SK-N-MC (cell line): ENCODE data around the gene DSCAML1.

Experiments used
- DNase-seq: peaks from one replicate; pipeline ENCODE4 v3.0.0-alpha.2; 2011; ENCODE audit warnings: low read depth, low spot score
- H3K27ac ChIP-seq: fragments of 200-600 bp; sonication (generic); 2 replicates; pipeline ENCODE4 v1.5.1; 2016; ENCODE audit warnings: mixed run types
- H3K36me3 ChIP-seq: fragments of 200-600 bp; sonication (generic); 2 replicates; pipeline ENCODE4 v1.6.1; 2017; ENCODE audit warnings: antibody characterized with exemption, low read length, mixed read lengths; ENCODE audit not compliant: insufficient read depth
- H3K4me3 ChIP-seq: fragments of 200-600 bp; sonication (generic); 2 replicates; pipeline ENCODE4 v1.5.1; 2016
- H3K9ac ChIP-seq: fragments of 200-600 bp; sonication (generic); 2 replicates; pipeline ENCODE4 v1.8.0; 2017; ENCODE audit warnings: mixed run types, mixed read lengths; ENCODE audit not compliant: insufficient read length
- H3K9me3 ChIP-seq: fragments of 200-600 bp; sonication (generic); 2 replicates; pipeline ENCODE4 v1.6.1; 2017; ENCODE audit warnings: low read depth, mild to moderate bottlenecking, antibody characterized with exemption, low read length, moderate library complexity, mixed read lengths
- EZH2 ChIP-seq: fragments of 200-600 bp; sonication (generic); IDR thresholded peaks from one replicate; pipeline ENCODE4 v1.6.1; 2017; ENCODE audit warnings: antibody characterized with exemption
- FOXP2 ChIP-seq: optimal IDR thresholded peaks from 2 replicates; pipeline ENCODE3; 2011; ENCODE audit warnings: mild to moderate bottlenecking, moderate library complexity; ENCODE audit not compliant: insufficient read depth; ENCODE audit errors: extremely low read length, control extremely low read depth
- POLR2AphosphoS5 ChIP-seq: IDR thresholded peaks from 2 replicates; pipeline ENCODE4 v1.6.1; 2012; ENCODE audit warnings: mild to moderate bottlenecking, low read depth, low read length, borderline replicate concordance

The DSCAML1 gene

GRCh38 chr11:117462864-117463247, 334.2 kb downstream of the DSCAML1 start:
- Histone ChIP-seq H3K4me3 (no peak overlapping the region), H3K9ac (no peak overlapping the region), H3K36me3 (no peaks in the 10 kb centered on the region), H3K9me3 (no peaks in the 10 kb centered on the region), H3K27ac (no peak overlapping the region)
- DNase-seq = no peak
- TF ChIP-seq EZH2 (no peak), POLR2AphosphoS5 (no peak), FOXP2 (no peak)

DNA sequence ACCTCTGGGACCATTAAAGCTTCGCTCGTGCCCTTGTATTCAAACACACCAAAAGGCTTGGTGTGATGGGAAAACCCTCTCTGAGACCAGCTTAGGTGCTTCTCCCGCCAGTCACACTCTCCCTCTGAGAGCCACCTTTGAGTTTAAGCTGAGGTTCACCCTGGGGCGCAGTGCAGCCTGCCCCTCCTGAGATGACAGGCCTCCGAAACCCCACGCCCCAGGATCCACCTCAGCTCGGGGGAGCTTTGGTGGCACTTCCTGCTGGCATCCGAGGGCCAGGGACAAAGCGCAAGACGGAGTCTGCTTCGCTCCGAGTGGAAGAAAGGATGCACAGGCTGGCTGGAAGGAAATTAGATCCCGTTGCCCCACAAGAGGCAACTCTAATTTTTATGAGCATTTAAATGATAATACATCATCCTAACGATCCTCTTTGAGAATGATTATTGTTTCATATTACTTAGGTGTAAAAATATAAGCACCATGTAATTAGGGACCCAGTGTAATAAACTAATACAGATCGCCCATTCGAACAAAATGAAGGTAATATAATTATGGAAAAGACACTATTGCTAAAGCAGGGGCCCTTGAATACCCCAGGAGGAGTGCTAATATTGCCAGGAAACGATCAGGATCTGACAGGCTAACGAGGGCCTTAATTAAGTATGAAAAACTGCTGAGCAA, 334.7 kb downstream of the DSCAML1 start:
- no peak overlapping the region for H3K4me3 ChIP-seq
- H3K36me3 ChIP-seq = no peaks in the 10 kb centered on the region
- H3K9me3 ChIP-seq = no peaks in the 10 kb centered on the region
- no peak overlapping the region for H3K27ac ChIP-seq
- no peak for DNase-seq
- TF ChIP-seq POLR2AphosphoS5 (no peak), FOXP2 (no peak), EZH2 (no peak)
- no peak overlapping the region for H3K9ac ChIP-seq

DNA sequence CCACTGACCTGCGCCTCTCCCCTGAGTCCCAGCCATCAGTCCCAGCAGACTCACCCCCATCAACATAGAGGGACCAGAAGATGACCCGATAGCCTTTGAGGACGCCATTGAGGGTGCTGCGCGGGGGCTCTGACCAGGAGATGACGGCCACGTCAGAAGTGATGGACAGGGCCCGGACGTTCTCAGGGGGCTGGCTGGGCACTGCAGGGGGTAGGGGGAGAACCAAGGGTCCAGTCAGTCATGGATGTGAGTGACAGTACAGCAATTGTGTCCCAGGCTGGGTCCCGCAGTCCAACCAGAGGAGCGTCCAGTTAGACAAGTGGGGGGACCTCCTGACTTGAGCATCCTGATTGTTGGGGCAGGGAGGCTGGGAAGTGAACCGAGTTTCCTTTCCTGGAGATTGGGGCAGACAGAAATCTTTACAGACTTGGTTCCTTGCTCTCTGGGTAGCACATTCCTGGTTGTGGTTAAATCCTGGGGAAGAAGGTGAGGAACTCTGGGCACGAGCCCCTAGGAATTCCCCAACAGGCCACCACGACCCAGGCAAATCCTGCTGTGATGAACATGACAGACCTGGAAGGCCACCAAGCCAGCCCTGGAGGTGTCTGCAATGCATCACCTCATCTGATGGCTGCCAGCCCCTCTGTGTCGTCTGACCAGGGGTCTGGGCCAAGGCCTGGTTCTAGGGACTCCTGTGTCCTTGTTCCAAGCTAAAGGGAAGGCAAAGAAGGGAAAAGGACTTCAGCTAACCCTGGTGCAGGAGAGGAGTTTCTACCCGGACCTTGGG, 335.4 kb downstream of the DSCAML1 start:
- Histone ChIP-seq H3K36me3 (no peaks in the 10 kb centered on the region), H3K9ac (no peak overlapping the region), H3K27ac (no peak overlapping the region), H3K4me3 (no peak overlapping the region), H3K9me3 (no peaks in the 10 kb centered on the region)
- no peak for TF ChIP-seq EZH2
- no peak for TF ChIP-seq POLR2AphosphoS5
- TF ChIP-seq FOXP2 = no peak
- no peak for DNase-seq

- Histone ChIP-seq H3K9ac (no peak overlapping the region), H3K9me3 (no peaks in the 10 kb centered on the region), H3K4me3 (no peak overlapping the region), H3K36me3 (no peaks in the 10 kb centered on the region), H3K27ac (no peak overlapping the region)
- no peak for DNase-seq
- TF ChIP-seq POLR2AphosphoS5 (no peak), EZH2 (no peak), FOXP2 (no peak)
These were observed 337.1 kb downstream of the DSCAML1 start for GRCh38 chr11:117459979-117460300.

DNA sequence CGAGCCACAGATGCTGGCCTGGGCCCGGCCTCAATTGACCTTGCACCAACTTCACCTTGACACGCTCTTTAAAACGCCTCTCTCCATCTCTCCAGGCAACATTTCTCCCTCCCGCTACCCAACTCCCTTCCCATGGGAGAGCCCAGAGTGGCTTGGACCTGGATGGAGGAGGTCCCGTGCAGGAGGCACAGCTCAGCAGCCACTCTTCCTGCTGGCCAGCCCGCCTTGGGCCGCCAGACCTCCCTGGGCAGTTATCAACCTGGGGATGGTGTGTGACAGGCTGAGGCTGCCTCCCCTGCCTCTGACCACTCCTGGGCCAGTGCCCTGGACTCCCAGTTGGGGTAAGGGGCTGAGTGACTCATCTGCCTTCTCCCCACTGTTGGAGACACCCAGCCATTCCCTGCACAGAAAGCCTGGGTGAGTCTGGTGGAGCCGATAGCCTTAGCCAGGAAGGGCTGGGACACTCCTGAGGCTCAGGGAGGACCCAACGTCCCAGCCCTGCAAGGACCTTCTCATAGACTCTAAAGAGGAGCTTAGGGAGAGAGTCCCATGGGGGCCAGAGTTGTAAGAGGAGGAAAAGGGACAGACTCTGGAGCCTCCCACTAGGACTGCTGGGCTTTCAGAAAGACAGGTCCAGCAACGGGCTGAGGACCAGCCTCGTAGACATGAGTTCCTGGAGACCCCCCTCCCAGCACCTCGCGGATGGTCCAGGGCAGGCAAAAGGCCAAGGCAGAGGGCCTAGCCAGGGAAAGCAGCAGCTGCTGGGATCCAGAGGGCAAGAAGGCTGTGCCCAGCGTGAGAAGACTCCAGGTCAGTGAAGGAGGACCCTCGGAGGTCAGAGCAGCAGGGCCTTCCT, 337.7 kb downstream of the DSCAML1 start:
- TF ChIP-seq POLR2AphosphoS5 (no peak), FOXP2 (no peak), EZH2 (no peak)
- Histone ChIP-seq H3K27ac (no peak overlapping the region), H3K9me3 (no peaks in the 10 kb centered on the region; the same call in 1 of the 2 replicates)

GRCh38 chr11:117458275-117459122, 338.5 kb downstream of the DSCAML1 start:
- DNase-seq = no peak
- no peaks in the 10 kb centered on the region for H3K36me3 ChIP-seq
- TF ChIP-seq POLR2AphosphoS5 (no peak), FOXP2 (no peak), EZH2 (no peak)
- no peak overlapping the region for H3K9ac ChIP-seq
- no peaks in the 10 kb centered on the region; the same call in 1 of the 2 replicates for H3K9me3 ChIP-seq
- H3K4me3 ChIP-seq = no peak overlapping the region
- H3K27ac ChIP-seq = no peak overlapping the region

More for the DNA sequence above, 337.7 kb downstream of the DSCAML1 start:
- H3K36me3 ChIP-seq = no peaks in the 10 kb centered on the region
- H3K9ac ChIP-seq = no peak overlapping the region
- no peak for DNase-seq
- no peak overlapping the region for H3K4me3 ChIP-seq

DNA sequence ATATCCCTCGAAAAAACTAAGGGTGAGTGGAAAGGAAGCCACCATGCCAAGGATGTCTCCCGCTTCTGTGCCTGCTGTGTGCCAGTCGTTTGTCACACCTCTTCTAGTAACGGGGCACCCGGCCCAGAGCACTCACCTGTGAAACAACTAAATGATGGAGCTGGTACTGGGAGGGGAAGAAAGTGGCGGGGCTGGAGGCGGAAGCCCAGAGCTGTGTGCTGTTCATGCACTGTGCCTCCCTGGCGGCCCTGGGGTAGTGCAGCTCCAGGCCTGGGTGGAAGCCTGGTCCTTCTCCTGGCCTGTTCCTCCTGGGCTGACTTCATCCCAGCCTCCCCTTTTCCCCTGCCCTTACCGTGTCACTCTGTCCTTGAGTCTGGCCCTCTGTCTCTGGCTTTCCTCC, 339.2 kb downstream of the DSCAML1 start:
- H3K9ac ChIP-seq = no peak overlapping the region
- no peak overlapping the region for H3K4me3 ChIP-seq
- H3K9me3 ChIP-seq = no peaks in the 10 kb centered on the region; the same call in 1 of the 2 replicates
- no peak for TF ChIP-seq POLR2AphosphoS5
- no peak for TF ChIP-seq FOXP2
- no peak for TF ChIP-seq EZH2
- H3K27ac ChIP-seq = no peak overlapping the region
- DNase-seq = no peak
- H3K36me3 ChIP-seq = no peaks in the 10 kb centered on the region
